ENCODE results near the gene SLC25A51. TPM values are rescaled to one million over a fixed set of nuclear protein-coding genes. Genes with fewer than 3 reads are reported as not detected.
"Not testable (repeated sequence)": the region's sequence is repeated elsewhere in the genome, so short reads cannot be mapped to it uniquely, and the experiment has no call there.

The SLC25A51 gene
- total RNA-seq, 1 donor from 2014 or later: 26.6 TPM

DNA sequence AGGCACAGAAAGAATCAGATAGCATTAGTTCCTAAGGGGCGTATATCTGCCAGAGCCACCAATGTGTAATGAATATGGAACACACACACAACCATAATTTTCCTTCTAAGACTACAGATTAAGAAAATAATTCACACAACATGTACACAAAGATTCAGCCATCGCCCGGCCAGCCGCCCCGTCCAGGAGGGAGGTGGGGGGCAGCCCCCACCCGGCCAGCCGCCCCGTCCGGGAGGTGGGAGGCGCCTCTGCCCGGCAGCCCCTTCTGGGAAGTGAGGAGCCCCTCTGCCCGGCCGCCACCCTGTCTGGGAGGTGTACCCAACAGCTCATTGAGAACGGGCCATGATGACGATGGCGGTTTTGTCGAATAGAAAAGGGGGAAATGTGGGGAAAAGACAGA is 12.9 kb downstream of the SLC25A51 start:
- H3K4me1 ChIP-seq (ENCODE audit: control insufficient read depth in 3 of 3, insufficient read depth in 3 of 3, low read length in 3 of 3); H3K9ac ChIP-seq (ENCODE audit: low read depth in 1 of 3, low read length in 3 of 3); H3K9me3 ChIP-seq (ENCODE audit: control insufficient read depth in 3 of 3, low read length in 3 of 3); H3K27ac ChIP-seq (ENCODE audit: low read depth, low read length); H3K4me3 ChIP-seq (ENCODE audit: low read length in 3 of 3); H3K27me3 ChIP-seq (ENCODE audit: control insufficient read depth in 3 of 3, insufficient read depth in 3 of 3, low read length in 3 of 3): not testable (repeated sequence)
- H3K36me3 ChIP-seq (ENCODE audit: control insufficient read depth in 3 of 3, insufficient read depth in 3 of 3, low read length in 3 of 3): peaks cover 9 to 32% (median 12%) of the 10 kb centered on the region in 3 donors

DNA sequence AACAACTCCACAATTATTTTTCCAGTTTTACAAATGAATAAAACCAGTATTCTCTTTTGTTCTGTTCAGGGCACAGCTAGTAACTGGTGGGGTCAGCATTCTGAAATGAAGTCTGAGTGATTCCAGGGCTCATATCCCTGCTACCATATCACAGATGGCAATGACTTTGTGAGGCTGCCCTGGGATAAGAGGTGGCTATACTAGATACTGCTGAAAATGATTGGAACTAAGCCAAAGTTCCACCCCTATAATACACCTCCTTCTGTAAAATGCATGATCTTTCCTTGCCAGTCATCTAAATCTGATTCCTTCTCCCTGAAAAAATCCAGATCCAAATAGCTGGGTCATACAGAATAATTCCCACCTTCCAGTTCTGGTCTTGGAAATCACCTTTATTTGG is 14.4 kb downstream of the SLC25A51 start:
- Histone ChIP-seq H3K4me1 (ENCODE audit: control insufficient read depth in 3 of 3, insufficient read depth in 3 of 3, low read length in 3 of 3) (no peaks in the 10 kb centered on the region), H3K9ac (ENCODE audit: low read depth in 1 of 3, low read length in 3 of 3) (no peak overlapping the region), H3K4me3 (ENCODE audit: low read length in 3 of 3) (no peak overlapping the region), H3K9me3 (ENCODE audit: control insufficient read depth in 3 of 3, low read length in 3 of 3) (no peaks in the 10 kb centered on the region), H3K27me3 (ENCODE audit: control insufficient read depth in 3 of 3, insufficient read depth in 3 of 3, low read length in 3 of 3) (no peaks in the 10 kb centered on the region), H3K27ac (ENCODE audit: low read depth, low read length) (no peak overlapping the region), H3K36me3 (ENCODE audit: control insufficient read depth in 3 of 3, insufficient read depth in 3 of 3, low read length in 3 of 3) (peaks cover under 1 to 24% (median 3%) of the 10 kb centered on the region in 3 donors)

DNA sequence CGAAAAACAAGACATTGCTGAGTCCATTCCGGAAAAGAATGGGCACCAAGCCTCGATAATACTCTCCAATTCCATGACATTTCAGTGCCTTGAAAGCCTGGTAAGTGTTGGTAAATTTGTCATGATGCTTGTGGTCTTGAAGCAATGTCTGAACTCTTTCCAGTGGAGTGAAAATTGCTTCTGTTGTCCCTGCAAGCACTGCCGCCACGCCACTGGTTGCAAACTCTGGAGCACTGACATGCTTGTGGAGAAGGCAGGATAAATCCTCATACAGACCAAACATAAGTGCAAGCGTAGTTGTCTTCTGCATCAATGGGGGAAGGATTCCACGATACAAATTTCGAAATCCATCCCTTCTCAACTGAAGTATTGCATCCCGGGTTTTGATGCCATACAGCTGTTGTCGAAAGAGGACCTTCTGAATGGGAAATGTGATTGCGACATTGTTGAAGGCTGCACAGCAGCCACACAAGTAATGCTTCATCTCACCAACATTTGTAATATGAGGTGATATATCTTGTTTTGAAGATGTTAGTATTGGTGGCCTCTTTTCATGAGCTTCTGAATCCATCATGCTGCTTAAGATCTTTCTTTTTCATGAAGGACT is 15.8 kb downstream of the SLC25A51 start:
- not testable (repeated sequence) for H3K4me3 ChIP-seq (ENCODE audit: low read length in 3 of 3); H3K27ac ChIP-seq (ENCODE audit: low read depth, low read length); H3K9ac ChIP-seq (ENCODE audit: low read depth in 1 of 3, low read length in 3 of 3); H3K9me3 ChIP-seq (ENCODE audit: control insufficient read depth in 3 of 3, low read length in 3 of 3); H3K27me3 ChIP-seq (ENCODE audit: control insufficient read depth in 3 of 3, insufficient read depth in 3 of 3, low read length in 3 of 3); H3K4me1 ChIP-seq (ENCODE audit: control insufficient read depth in 3 of 3, insufficient read depth in 3 of 3, low read length in 3 of 3)
- H3K36me3 ChIP-seq (ENCODE audit: control insufficient read depth in 3 of 3, insufficient read depth in 3 of 3, low read length in 3 of 3): peaks cover 0 to 13% (median 2%) of the 10 kb centered on the region in 3 donors

DNA sequence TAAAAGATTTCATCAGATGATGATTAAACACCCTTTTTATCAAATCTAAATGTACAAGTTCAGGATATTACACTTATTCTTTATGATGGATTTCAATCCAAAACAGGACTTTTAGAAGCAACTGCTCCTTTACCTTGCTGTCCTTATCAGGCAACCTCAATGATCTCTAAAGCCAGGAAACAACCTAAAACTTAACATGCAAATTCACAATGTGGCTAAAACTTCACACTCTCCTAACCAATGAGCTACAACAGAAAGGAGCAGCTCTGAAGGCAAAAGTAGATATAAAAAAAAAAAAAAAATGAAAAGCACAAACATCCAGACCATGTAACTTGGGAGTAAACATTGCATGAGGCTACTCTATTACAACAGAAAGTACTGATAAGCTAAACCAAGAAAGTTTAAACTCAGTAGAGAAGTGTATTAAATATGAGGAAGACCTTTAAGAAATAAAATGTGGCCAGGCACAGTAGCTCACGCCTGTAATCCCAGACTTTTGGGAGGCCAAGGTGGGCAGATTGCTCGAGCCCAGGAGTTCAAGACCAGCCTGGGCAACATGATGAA is 22.9 kb downstream of the SLC25A51 start:
- H3K4me1 ChIP-seq (ENCODE audit: control insufficient read depth in 3 of 3, insufficient read depth in 3 of 3, low read length in 3 of 3): no peaks in the 10 kb centered on the region
- H3K36me3 ChIP-seq (ENCODE audit: control insufficient read depth in 3 of 3, insufficient read depth in 3 of 3, low read length in 3 of 3): peaks cover 0 to 7% (median 2%) of the 10 kb centered on the region in 3 donors
- H3K27ac ChIP-seq (ENCODE audit: low read depth, low read length): no peak overlapping the region
- H3K9me3 ChIP-seq (ENCODE audit: control insufficient read depth in 3 of 3, low read length in 3 of 3): no peaks in the 10 kb centered on the region
- H3K4me3 ChIP-seq (ENCODE audit: low read length in 3 of 3): no peak overlapping the region
- no peaks in the 10 kb centered on the region for H3K27me3 ChIP-seq (ENCODE audit: control insufficient read depth in 3 of 3, insufficient read depth in 3 of 3, low read length in 3 of 3)
- H3K9ac ChIP-seq (ENCODE audit: low read depth in 1 of 3, low read length in 3 of 3): no peak overlapping the region

DNA sequence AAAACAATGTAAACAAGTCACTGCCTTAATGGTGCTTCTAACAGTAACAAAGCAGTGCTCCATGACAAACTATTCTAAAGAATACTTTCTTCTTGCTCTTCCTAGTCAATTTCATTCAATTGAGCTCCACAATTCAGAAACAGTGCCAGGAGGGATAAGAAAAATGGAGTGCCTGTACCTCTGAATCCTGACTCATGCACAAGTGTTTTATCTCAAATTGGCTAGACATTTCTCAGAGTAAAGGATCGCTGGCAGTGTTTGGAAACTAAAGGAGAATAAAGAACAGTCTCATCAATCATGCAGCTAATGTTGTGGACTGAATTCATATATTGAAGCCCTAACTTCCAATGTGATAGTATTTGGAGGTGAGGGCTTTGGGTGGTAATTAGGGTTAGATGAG is 27.6 kb downstream of the SLC25A51 start:
- H3K9me3 ChIP-seq (ENCODE audit: control insufficient read depth in 3 of 3, low read length in 3 of 3): no peaks in the 10 kb centered on the region
- H3K36me3 ChIP-seq (ENCODE audit: control insufficient read depth in 3 of 3, insufficient read depth in 3 of 3, low read length in 3 of 3): peaks cover 0 to 6% (median 2%) of the 10 kb centered on the region in 3 donors
- no peak overlapping the region for H3K4me3 ChIP-seq (ENCODE audit: low read length in 3 of 3)
- no peak overlapping the region for H3K27ac ChIP-seq (ENCODE audit: low read depth, low read length)
- no peak overlapping the region for H3K9ac ChIP-seq (ENCODE audit: low read depth in 1 of 3, low read length in 3 of 3)
- H3K27me3 ChIP-seq (ENCODE audit: control insufficient read depth in 3 of 3, insufficient read depth in 3 of 3, low read length in 3 of 3): no peaks in the 10 kb centered on the region
- H3K4me1 ChIP-seq (ENCODE audit: control insufficient read depth in 3 of 3, insufficient read depth in 3 of 3, low read length in 3 of 3): no peaks in the 10 kb centered on the region

DNA sequence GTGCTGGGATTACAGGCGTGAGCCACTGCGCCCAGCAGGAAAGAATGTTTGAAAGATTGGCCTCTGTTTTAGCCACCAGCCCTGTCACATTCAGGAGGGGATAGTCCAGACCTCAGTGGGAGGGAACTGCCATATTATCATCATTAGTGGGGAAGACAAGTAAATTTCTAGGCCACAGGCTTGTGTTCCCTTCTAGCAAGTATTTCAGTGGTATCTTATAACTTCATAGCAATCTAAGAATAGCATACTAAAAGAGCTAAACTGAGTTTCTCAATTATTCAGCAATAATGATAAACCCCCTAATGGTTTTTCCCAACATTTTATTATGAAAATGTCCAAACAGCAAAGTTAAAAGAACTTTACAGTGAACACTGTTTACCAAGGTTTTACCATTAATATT is 30.0 kb downstream of the SLC25A51 start:
- H3K36me3 ChIP-seq (ENCODE audit: control insufficient read depth in 3 of 3, insufficient read depth in 3 of 3, low read length in 3 of 3): peaks cover 0 to 2% (median under 1%) of the 10 kb centered on the region in 3 donors

DNA sequence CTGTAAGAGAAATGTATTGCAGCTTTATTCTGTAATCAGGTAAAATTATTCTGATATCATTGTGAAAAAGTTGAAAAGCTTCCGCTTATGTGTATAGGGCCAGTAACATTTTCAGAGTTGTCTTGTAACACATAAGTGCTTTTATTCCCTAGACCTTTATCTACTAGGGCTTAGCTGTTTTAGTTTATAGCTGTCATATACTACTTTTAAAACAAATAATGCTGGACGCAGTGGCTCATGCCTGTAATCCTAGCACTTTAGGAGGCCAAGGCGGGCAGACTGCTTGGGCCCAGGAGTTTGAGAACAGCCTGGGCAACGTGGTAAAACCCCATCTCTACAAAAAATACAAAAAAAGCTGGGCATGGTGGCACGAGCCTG is 33.1 kb downstream of the SLC25A51 start:
- H3K9me3 ChIP-seq (ENCODE audit: control insufficient read depth in 3 of 3, low read length in 3 of 3): no peaks in the 10 kb centered on the region
- no peak overlapping the region for H3K4me3 ChIP-seq (ENCODE audit: low read length in 3 of 3)
- no peaks in the 10 kb centered on the region for H3K4me1 ChIP-seq (ENCODE audit: control insufficient read depth in 3 of 3, insufficient read depth in 3 of 3, low read length in 3 of 3)
- no peaks in the 10 kb centered on the region for H3K27me3 ChIP-seq (ENCODE audit: control insufficient read depth in 3 of 3, insufficient read depth in 3 of 3, low read length in 3 of 3)
- H3K36me3 ChIP-seq (ENCODE audit: control insufficient read depth in 3 of 3, insufficient read depth in 3 of 3, low read length in 3 of 3): peaks cover 0 to 2% (median 0%) of the 10 kb centered on the region in 3 donors
- no peak overlapping the region for H3K27ac ChIP-seq (ENCODE audit: low read depth, low read length)
- no peak overlapping the region for H3K9ac ChIP-seq (ENCODE audit: low read depth in 1 of 3, low read length in 3 of 3)

More for the DNA sequence above, 30.0 kb downstream of the SLC25A51 start:
- Histone ChIP-seq H3K9ac (ENCODE audit: low read depth in 1 of 3, low read length in 3 of 3) (no peak overlapping the region), H3K9me3 (ENCODE audit: control insufficient read depth in 3 of 3, low read length in 3 of 3) (no peaks in the 10 kb centered on the region), H3K4me3 (ENCODE audit: low read length in 3 of 3) (no peak overlapping the region), H3K4me1 (ENCODE audit: control insufficient read depth in 3 of 3, insufficient read depth in 3 of 3, low read length in 3 of 3) (no peaks in the 10 kb centered on the region), H3K27ac (ENCODE audit: low read depth, low read length) (no peak overlapping the region), H3K27me3 (ENCODE audit: control insufficient read depth in 3 of 3, insufficient read depth in 3 of 3, low read length in 3 of 3) (no peaks in the 10 kb centered on the region)

DNA sequence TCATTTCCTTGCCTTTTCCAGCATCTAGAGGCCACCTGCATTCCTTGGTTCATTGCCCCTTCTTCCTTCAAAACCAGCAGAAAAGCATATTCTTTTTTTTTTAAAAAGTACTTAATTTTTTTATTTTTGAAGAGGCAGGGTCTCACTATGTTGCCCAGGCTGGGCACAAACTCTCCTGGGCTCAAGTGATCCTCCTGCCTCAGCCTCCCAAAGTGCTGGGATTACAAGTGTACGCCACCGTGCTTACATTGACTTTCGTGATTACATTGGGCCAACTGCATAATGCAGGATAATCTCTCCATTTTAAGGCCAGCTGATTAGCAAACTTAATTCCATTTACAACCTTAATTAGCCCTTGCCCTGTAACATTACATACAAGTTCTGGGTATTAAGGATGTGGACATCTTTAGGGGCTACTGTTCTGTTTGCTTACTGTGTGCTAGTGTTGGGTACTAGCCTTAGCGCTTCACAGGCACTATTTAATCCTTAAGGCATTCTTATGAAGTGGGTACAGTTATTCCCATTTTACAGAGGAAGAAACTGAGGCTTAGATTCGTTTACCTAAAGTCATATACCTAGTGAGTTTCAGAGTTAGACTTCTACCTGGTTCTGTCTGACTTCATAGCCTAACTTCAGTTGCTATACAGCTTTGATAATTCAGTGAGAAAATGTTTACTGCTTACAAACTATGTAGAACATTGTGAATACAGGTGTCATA is 33.7 kb downstream of the SLC25A51 start:
- H3K4me1 ChIP-seq (ENCODE audit: control insufficient read depth in 3 of 3, insufficient read depth in 3 of 3, low read length in 3 of 3): no peaks in the 10 kb centered on the region
- H3K9me3 ChIP-seq (ENCODE audit: control insufficient read depth in 3 of 3, low read length in 3 of 3): no peaks in the 10 kb centered on the region
- H3K4me3 ChIP-seq (ENCODE audit: low read length in 3 of 3): no peak overlapping the region

DNA sequence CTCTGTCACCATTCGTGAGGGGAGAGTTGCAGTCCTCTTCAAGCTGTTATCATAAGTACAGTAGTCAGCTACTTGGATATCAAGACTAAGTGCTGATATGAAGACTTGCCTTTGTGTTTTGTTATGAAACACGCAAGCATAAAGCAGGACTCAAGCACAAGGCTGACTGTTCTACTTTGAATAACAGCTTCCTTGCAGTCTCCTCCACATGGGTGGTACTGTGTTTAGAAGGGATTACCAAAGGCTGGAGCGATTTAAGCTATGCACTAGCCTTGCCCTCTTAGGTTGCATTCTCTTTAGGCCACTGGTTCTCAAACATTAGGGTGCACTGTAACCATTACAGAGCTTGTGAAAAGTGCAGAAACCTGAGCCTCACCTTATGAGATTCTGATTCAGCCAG is 41.4 kb downstream of the SLC25A51 start:
- Histone ChIP-seq H3K27ac (ENCODE audit: low read depth, low read length) (no peak overlapping the region), H3K4me3 (ENCODE audit: low read length in 3 of 3) (no peak overlapping the region), H3K9me3 (ENCODE audit: control insufficient read depth in 3 of 3, low read length in 3 of 3) (no peaks in the 10 kb centered on the region), H3K27me3 (ENCODE audit: control insufficient read depth in 3 of 3, insufficient read depth in 3 of 3, low read length in 3 of 3) (no peaks in the 10 kb centered on the region), H3K4me1 (ENCODE audit: control insufficient read depth in 3 of 3, insufficient read depth in 3 of 3, low read length in 3 of 3) (no peaks in the 10 kb centered on the region), H3K9ac (ENCODE audit: low read depth in 1 of 3, low read length in 3 of 3) (no peak overlapping the region), H3K36me3 (ENCODE audit: control insufficient read depth in 3 of 3, insufficient read depth in 3 of 3, low read length in 3 of 3) (peaks cover 16 to 33% (median 25%) of the 10 kb centered on the region in 3 donors)

More for the DNA sequence above, 33.7 kb downstream of the SLC25A51 start:
- Histone ChIP-seq H3K27me3 (ENCODE audit: control insufficient read depth in 3 of 3, insufficient read depth in 3 of 3, low read length in 3 of 3) (no peaks in the 10 kb centered on the region), H3K27ac (ENCODE audit: low read depth, low read length) (no peak overlapping the region), H3K36me3 (ENCODE audit: control insufficient read depth in 3 of 3, insufficient read depth in 3 of 3, low read length in 3 of 3) (peaks cover 0 to 2% (median 0%) of the 10 kb centered on the region in 3 donors), H3K9ac (ENCODE audit: low read depth in 1 of 3, low read length in 3 of 3) (no peak overlapping the region)

DNA sequence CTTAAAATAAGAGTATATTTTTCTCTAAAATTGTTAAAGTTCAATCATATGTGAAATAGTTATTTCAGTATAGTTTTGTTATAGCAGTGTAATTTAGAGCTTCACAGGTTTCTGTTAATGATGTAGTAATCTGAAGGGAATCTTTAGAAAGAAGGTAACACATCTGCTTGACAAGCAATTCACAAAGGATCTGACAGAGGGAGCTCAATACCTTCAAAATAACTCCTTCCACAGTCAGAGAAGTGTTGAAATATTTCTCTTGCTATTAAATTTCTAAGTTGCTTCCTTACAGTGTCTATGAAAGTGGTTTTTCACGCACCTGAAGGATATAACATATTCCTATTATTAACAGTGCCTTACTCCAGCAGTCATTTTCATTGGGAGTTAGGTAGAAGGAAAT is 44.9 kb downstream of the SLC25A51 start:
- Histone ChIP-seq H3K4me3 (ENCODE audit: low read length in 3 of 3) (no peak overlapping the region), H3K4me1 (ENCODE audit: control insufficient read depth in 3 of 3, insufficient read depth in 3 of 3, low read length in 3 of 3) (no peaks in the 10 kb centered on the region), H3K9me3 (ENCODE audit: control insufficient read depth in 3 of 3, low read length in 3 of 3) (no peaks in the 10 kb centered on the region), H3K36me3 (ENCODE audit: control insufficient read depth in 3 of 3, insufficient read depth in 3 of 3, low read length in 3 of 3) (peaks cover 16 to 33% (median 25%) of the 10 kb centered on the region in 3 donors), H3K27me3 (ENCODE audit: control insufficient read depth in 3 of 3, insufficient read depth in 3 of 3, low read length in 3 of 3) (no peaks in the 10 kb centered on the region), H3K27ac (ENCODE audit: low read depth, low read length) (no peak overlapping the region), H3K9ac (ENCODE audit: low read depth in 1 of 3, low read length in 3 of 3) (no peak overlapping the region)
